ENCODE measurements around the gene RBM3.
"Not testable (repeated sequence)": the region's sequence is repeated elsewhere in the genome, so short reads cannot be mapped to it uniquely, and the experiment has no call there.

The RBM3 gene

DNA sequence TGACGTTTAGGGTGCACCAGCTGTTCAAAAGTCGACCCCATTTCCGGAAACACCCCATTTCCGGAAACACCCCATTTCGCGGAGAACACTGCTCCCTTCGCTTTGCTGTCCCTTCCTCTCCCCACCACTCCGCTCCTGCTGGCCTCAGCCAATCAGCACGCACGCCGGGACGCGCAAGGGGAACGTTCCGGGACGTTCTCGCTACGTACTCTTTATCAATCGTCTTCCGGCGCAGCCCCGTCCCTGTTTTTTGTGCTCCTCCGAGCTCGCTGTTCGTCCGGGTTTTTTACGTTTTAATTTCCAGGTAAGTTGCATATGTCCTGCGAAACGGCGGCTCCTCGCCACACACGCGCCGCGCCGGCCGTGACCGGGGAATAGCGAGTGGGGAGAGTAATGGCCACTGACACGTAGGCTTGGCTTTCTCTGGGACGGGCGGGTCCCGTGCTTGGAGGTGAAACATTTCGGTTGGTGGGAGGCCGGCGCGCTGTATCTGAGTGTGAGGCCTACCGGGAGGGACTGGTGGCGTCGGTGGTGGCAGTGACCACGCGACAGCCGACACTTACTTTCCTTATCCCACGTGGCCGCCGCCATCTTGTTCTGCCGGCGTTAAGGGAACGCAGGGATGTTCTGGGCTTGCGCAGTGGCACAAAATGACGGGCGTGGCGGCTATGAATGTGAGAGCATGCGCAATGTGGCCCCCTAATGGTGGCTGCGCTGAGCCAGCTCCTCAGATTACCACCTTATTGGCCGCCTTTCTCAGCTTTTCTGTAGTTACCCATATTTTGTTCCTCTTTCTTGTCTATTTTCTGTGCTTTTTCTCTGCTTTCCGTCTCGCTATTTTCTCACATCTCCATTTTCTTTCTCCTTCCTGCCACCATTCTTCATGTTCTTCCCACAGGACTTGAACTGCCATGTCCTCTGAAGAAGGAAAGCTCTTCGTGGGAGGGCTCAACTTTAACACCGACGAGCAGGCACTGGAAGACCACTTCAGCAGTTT is at the start of gene RBM3:
Gene RBM3, plus strand, starts transcription at position 215 of the 997 bp plus-strand sequence. Its CDS starts 697 bp downstream, at position 912.
- DNase-seq, result peak; percentile 40 to 90 (median 83)

DNA sequence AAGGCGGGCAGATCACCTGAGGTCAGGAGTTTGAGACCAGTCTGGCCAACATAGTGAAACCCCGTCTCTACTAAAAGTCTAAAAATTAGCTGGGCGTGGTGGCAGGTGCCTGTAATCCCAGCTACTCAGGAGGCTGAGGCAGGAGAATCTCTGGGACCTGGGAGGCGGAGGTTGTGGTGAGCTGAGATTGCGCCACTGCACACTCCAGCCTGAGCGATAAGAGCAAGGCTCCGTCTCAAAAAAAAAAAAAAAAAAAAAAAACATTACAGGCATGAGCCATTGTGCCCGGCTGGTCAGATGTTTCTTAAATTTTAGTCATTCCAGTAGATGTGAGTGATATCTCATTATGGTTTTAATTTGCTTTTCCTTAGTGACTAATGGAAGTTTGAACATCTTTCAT is 48.4 kb upstream of the RBM3 start:
- DNase-seq, result not testable (repeated sequence)

DNA sequence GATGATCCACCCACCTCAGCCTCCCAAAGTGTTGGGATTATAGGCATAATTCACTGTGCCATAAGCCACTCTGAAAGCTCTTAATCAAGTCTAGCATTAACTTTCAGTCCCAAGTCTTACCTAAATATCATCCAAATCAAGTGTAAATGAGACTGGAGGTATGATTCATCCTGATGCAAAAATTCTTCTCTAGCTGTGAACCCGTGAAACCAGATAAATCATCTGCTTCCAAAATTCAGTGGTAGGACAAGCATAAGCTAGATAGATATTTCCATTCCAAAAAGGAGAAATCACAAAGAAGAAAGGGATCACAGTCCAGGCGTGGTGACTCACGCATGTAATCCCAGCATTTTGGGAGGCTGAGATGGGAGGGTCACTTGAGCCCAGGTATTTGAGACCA is 43.5 kb upstream of the RBM3 start:
- no peak for DNase-seq

DNA sequence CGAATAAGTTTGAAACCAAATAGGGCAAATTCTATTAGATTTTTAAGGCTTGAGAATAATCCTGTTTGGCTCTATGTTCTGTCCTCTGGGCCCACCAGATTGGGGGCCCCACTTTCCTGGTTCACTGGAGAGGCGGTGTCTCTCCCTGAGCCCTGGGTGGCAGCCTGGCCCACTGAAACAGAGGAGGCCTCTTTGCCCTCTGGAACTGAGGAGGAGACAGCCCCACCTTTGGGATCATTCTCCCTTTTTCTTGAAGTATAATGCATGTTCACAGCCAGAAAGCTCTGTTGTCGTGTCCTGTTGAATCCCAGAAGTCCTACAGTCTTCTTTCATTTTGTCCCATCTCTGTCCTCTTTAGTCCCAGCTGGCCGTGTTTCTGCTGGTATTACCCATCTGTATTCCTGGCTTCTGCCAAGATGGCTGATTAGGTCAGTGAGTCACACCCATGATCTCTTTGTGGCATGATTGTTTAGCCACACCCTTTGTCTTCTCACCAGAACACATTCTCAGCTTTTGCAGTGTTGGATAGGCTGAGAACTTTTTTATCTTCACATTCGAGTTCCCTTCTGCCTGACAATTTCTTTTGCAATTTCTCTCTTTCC is 42.8 kb upstream of the RBM3 start:
- no peak for DNase-seq

- DNase-seq, result no peak
Measured at GRCh38 chrX:48532161-48532560, 42.1 kb upstream of the RBM3 start.

DNA sequence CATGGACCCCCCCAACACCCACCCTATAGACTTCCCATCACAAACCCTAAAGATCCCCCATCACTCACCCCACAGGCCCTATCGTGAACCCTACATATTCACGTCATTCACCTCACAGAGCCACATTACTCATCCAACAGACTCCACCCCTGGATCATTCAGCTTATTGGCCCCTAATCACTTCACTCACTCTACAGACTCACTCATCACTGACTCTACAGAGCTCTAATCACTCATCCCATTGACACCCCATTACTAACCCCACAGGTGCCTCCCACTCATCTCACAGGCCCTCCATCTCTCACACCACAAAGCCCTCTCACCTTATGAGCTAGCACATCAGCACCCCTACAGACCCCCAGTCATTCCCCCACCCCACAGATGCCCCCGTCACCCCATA is 41.1 kb upstream of the RBM3 start:
- DNase-seq, result no peak

- no peak for DNase-seq
Measured at GRCh38 chrX:48538641-48539344, 35.5 kb upstream of the RBM3 start.

DNA sequence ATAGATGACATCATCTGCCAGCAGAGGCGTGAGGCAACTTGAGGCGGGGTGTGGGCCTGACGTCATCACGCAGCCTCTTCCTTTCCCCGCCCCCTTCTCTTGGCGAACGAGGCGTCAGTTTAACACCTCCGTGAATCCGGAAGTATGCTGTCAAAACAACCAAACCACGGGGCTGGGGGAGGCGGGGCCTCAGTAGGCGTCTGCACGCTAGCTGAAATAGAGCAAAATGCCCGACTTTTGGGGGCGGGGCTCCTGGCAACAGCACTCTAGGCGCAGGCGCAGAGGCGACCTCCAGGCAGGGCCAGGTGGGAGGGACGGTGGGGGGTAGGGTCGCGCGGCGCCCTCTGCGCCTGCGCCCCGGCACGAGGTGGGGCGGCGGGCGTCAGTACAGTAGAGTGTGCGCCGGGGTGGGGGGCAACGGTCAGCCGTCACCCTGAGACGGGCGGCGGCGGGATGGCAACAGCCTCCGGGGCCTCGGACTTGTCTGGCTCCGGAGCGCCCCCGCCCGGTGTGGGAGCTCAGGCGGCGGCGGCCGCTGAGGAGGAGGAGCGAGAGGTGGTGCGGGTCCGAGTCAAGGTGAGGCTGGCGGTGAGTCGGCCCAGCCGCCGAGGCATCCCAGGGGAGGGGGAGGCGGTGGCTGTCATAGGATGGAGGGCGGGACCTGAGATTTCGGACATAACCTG is 34.8 kb upstream of the RBM3 start, which contains the start of gene TBC1D25:
Gene TBC1D25, plus strand, starts transcription at position 370 of the 683 bp plus-strand sequence. Its CDS starts 84 bp downstream, at position 454.
- DNase-seq, result peak; percentile 42 to 96 (median 84)

DNA sequence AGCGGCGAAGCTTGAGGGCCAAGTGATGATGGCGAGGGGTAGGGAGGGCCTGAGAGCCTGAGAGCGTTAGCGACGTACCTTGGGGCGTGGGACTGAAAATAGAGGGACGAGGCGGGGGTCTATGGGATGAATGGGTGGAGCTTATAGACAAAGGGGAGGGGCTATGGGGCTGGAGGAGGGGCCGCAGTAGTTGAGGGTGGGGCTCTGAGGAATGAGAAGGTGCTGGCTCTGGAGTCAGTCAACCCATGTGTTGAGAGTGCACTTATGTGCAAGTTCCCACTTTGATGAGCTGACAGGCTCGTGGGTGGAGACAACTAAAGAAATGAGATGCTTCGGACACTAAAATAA is 34.3 kb upstream of the RBM3 start:
- peak in 5 of 14 donors; percentile 23 to 37 (median 36) for DNase-seq

DNA sequence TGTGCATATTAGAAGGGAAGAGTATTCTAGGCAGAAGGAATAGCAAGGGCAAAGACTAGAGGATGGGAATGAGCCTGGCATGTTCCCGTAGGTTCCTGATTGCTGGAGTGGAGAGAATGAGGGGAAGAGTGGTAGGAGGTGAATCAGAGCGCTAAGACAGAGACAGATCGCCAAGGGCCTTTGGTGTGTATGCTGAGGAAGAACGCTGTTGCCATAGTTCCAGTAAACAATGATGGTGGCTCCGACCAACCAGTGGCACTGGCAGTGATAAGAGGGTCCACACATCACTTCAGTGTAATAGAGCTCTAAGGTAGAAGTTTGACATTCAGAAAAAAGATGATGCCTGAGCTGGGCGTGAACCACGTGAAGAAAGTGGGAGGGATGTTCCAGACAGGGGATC is 33.8 kb upstream of the RBM3 start:
- DNase-seq, result no peak

DNA sequence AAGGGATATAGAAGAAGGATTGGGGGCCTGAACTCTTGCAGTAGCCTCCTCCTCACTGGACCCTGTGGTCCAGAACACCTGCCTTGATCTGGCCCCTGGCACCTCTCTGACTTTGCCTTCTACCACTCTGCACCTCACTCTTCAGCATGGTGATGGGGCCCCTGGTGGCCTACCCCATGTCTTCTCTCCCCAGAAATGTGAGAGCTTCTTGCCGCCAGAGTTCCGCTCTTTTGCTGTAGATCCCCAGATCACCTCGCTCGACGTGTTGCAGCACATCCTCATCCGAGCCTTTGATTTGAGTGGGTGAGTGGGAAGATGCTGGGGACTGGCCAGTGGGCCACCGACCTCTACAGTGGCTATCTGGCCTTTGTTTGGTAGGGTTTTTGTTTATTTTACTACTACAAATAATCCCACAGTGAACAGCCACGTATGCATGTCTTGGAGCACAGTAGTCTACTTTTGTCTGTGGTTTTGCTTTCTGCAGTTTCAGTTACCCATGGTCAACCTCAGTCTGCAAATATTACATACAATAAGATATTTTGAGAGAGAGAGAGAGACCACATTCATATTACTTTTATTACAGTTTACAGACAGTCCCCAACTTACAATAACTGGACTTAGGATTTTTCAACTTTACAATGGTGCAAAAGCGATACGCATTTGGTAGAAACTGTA is 33.0 kb upstream of the RBM3 start:
- DNase-seq, result no peak

GRCh38 chrX:48548871-48549270 is 25.4 kb upstream of the RBM3 start:
- DNase-seq, result no peak

GRCh38 chrX:48555731-48556325 is 18.5 kb upstream of the RBM3 start:
- DNase-seq, result not testable (repeated sequence)

GRCh38 chrX:48558271-48558670 is 16.0 kb upstream of the RBM3 start:
- no peak for DNase-seq

GRCh38 chrX:48559636-48560035 is 14.6 kb upstream of the RBM3 start:
- no peak for DNase-seq

GRCh38 chrX:48560056-48560455 is 14.2 kb upstream of the RBM3 start:
- DNase-seq, result no peak

- DNase-seq, result no peak
Measured at GRCh38 chrX:48560681-48561080, 13.6 kb upstream of the RBM3 start.

DNA sequence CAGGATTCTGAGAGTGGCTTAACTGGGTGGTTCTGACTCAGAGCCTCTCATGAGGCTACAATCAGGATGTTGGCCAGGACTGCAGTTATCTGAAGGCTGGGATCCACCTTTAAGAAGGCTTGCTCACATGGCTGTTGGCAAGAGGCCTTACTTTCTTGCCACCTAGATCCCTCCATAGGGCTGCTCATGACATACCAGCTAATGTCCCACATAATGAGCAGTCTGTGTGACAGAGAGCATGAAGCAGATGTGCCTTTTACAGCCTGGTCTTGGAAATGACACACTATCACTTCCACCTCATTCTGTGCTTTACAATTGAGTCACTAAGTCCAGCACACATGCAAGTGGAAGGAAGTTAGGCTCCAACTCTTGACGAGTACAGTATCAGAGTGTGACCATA is 4.3 kb upstream of the RBM3 start:
- DNase-seq, result no peak

DNA sequence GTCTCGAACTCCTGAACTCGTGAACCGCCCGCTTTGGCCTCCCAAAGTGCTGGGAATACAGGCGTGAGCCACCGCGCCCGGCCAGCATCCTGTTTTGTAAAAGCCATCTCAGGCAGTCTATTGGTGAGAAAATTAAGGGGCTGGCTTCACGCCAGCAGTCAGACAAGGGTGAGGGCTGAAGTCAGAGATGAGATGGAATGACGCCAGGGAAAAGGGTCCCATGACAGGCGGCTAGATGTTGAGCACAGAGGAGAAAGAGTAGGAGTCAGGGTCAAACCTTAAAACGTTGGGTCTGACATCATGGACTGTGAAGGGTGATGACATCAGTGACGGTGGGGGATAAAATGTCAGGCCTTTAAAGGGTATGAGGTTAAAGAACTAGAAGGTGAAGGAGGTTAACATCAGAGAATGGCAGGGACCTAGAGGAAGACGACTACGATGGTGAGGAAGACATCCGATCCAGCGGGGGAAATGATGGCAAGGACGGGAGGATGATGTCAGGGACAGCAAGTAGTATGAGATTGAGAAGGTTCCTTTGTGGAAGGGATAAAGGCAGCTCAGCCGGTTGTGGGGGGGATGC is 504 bp upstream of the RBM3 start:
- peak in 7 of 14 donors; percentile 1 to 37 (median 17) for DNase-seq

- no peak for DNase-seq
Measured at GRCh38 chrX:48575642-48576041, 1.4 kb downstream of the RBM3 start.

GRCh38 chrX:48576108-48576507 is 1.8 kb downstream of the RBM3 start:
- DNase-seq, result no peak

Data from C1 segment of cervical spinal cord (tissue), 14 donors.